ENCODE data around the gene CCL4.
"Not testable (repeated sequence)": the region's sequence is repeated elsewhere in the genome, so short reads cannot be mapped to it uniquely, and the experiment has no call there.

The CCL4 gene

DNA sequence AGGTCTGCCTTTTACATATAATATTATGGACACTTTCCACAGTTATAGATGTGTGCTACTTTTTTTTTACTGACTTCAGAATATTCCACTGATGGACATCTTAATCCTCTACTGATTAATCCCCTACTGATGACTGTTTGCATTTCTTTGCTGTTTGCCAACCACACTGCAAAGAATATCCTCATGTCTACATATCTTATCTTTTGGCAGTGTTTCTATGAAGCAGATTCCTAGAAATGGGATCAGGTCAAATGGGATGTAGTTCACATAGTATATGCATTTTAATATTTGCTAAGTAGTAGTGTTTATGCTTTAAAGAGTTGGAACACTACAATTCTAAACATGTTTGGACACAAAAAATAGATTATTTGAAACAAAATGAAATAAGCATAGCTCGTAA, 16.8 kb upstream of the CCL4 start:
- DNase-seq = no peak
- in situ Hi-C loops (cut with MboI; ENCODE audit: low pct_unique_long_range_greater_than_20kb, low sequenced_read_pairs) = no loop called here

DNA sequence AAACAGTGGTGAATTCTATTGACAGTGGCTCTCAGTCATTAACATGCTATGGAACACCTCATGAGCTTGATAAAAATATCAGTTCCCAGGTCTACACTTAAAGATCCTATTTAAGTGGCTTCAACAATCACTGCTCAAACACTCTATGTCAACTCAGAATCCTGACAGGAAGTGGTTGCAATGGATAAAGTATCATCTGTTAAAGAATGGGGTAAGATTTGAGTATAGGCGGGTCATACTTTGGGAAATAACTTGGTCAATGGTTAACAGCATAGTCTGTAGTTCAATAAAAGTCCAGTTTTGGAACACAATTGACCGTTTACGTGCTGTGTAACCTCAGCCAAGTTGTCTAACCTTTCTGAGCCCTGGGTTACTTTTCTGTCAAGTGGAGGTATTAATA, 16.2 kb upstream of the CCL4 start:
- DNase-seq; in situ Hi-C loops (cut with MboI; ENCODE audit: low pct_unique_long_range_greater_than_20kb, low sequenced_read_pairs): not testable (repeated sequence)

DNA sequence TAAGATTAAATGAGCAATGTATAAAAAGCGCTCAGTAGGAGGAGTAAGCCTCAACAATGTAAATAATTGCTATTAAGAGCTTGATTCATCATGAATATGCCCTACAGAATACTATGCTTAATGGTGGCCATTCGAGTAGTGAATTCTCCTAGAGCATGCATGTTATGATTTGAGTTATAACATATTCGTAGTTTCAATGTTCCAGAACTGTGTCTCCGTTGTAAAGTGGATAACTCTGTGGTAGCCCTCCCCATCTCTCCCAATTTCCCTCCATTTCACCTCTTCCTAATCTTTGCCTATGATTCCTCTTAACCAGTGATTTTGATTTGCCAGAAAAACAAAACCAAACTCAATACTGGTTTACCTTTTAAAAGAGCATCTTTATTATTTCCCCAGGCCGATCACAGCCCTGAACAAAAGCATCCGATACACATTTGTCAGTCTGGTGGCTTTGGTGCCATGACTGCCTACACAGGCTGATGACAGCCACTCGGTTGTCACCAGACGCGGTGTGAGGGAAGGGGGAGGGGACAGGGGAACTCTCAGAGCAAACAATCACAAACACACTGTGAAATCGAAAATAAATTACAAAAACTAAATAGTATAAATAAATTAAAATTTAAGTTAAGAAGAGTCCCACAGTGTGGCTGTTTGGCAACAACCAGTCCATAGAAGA, 15.6 kb upstream of the CCL4 start:
- DNase-seq; in situ Hi-C loops (cut with MboI; ENCODE audit: low pct_unique_long_range_greater_than_20kb, low sequenced_read_pairs): not testable (repeated sequence)

DNA sequence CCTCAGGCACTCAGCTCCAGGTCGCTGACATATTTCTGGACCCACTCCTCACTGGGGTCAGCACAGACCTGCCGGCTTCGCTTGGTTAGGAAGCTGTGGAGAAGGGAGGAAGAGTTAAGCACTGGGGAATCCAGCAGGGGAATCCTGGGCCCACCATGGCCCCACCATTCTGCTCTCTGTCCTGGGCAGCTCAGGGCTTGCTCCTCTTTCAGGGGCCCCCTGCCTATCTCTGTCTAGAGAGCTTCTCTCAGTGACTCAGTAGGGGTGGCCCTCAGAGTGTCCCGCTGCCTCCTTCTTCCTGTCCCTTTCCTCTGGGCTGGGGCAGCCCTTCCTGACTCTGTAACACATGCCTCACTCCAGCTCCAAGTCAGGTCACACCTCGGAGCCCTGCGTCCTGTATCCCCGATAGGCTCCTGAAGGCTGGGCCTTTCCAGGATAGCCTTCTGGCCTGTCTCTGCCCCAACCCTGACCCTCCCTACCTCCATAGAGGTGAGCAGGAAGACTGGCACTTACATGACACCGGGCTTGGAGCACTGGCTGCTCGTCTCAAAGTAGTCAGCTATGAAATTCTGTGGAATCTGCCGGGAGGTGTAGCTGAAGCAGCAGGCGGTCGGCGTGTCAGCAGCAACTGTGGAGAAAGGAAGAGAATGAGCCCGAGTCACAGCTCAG, 14.8 kb upstream of the CCL4 start:
- no peak for DNase-seq
- in situ Hi-C loops (cut with MboI; ENCODE audit: low pct_unique_long_range_greater_than_20kb, low sequenced_read_pairs) = no loop called here

DNA sequence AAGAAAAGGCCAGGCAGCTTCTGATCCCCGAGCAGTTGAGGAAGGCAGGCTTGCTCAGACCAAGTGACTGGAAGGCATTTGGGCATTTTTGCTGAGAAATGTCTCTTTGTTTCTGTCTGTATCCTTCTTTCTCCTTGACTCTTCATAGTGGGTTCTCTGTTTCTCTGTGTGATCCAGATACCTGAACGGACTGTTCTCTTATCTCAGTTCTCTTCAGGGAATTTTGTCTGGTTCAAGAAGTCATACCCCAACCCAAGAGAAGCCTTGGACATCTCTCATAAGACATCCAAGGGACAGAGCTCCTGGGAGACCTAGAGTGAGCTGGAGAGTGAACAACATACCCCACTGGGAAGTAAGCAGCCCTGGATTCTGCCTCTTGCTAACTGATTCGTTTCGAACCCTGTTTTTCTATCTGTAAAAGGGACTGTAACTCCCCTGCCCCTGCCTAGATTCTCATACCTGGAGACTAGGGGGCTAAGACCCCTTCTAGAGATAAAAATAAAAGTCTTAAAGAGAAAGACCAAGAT, 14.2 kb upstream of the CCL4 start:
- DNase-seq = no peak
- in situ Hi-C loops (cut with MboI; ENCODE audit: low pct_unique_long_range_greater_than_20kb, low sequenced_read_pairs) = no loop called here

DNA sequence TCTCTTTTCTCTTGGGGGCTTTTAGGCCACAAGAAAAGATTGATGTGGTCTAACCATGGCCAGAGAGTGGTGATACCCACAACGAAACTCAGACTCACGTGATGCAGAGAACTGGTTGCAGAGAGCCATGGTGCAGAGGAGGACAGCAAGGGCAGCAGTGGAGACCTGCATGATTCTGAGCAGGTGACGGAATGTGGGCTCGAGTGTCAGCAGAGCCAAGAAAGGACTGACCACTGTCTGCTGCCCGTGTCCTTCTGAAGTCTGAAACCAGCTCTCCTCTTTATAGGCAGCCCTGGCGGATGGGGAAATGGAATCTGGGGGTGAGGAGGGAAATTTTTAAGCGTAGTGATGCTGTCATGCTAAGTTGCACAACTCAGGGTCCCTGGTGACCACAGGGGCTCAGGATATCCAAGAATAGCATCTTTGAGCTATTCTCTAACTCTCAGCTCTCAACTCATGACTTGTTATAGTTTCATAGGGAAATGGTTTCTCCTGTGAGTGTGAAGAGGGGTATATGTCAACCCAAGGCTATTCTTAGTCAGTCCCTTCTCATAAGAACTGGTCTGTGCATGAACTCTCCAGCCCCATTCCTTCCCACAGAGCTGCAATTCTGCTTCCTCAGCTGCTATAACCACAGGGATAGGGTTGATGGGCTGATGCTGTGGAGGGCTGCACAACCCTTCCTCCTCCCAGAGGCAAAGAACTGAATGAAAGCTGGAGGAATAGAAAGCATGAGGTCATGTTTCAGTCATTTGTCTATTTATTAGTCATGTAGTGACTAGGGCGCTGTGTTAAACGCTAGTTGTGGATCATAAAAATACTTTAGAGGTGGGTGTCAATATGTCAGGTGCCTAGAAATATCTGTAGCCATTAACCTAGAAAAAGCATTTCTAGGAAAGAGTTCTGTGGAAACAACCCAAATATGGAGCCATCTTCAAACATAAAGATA, 13.5 kb upstream of the CCL4 start, which contains the start of gene CCL3:
Gene CCL3, minus strand, starts transcription at position 256 of the 949 bp plus-strand sequence. Its CDS starts 85 bp downstream, at position 171.
- in situ Hi-C loops (cut with MboI; ENCODE audit: low pct_unique_long_range_greater_than_20kb, low sequenced_read_pairs) = no loop called here
- peak; percentile 28 for DNase-seq

DNA sequence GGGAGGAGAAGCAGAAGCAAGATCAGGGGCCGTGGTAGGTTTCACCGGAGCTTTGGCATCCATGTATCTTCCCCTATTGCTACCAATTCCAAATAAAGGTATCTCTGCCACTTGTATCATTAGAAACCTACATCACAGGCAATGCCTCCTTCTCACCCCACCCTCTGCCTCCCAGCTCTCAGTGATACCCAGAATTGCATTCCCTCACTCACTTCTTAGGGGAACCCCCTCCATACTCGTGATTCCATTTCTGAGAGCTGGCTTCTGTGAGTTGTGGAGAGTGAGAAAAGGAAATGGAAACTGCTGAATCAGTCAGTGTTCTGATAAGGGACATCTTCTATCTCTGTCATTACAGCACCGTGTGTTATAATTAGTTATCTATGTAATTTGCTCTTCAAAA, 11.4 kb upstream of the CCL4 start:
- DNase-seq = no peak
- in situ Hi-C loops (cut with MboI; ENCODE audit: low pct_unique_long_range_greater_than_20kb, low sequenced_read_pairs) = no loop called here

DNA sequence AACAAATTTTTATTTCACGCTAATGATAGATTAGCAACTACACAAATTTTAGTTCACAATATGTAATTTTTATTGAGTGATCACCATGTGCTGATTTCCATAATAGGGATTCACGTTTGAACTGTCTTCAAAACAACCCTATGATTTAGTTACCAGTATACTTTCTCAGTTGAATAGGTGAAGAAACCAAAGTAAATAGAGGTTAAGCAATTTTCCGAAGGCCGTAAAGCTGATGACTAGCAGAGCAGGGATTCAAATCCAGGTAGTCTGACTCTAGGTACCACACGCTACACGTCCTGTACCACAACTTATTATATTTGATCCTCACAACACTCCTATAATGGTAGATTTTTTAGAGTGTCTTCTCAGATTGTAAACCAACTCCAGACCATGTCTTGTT, 10.9 kb upstream of the CCL4 start:
- in situ Hi-C loops (cut with MboI; ENCODE audit: low pct_unique_long_range_greater_than_20kb, low sequenced_read_pairs); DNase-seq: not testable (repeated sequence)

DNA sequence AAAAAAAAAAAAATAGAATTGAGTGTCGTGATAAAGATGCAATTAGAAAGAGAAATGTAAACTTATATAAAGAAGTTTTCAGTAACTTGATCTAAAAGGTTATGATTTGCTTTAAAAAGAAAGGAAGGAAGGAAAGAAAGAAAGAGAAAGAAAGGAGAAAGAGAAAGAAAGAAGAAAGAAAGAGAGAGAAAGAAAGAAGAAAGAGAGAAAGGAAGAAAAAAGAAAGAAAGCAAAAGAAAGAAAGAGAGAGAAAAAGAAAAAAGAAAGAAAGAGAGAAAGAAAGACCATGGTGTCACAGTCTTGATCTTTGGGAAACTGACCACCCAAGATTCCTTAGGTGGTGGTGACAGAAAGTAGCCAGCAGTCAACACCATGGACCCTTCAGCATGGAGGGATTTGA, 9.4 kb upstream of the CCL4 start:
- in situ Hi-C loops (cut with MboI; ENCODE audit: low pct_unique_long_range_greater_than_20kb, low sequenced_read_pairs) = no loop called here
- no peak for DNase-seq

DNA sequence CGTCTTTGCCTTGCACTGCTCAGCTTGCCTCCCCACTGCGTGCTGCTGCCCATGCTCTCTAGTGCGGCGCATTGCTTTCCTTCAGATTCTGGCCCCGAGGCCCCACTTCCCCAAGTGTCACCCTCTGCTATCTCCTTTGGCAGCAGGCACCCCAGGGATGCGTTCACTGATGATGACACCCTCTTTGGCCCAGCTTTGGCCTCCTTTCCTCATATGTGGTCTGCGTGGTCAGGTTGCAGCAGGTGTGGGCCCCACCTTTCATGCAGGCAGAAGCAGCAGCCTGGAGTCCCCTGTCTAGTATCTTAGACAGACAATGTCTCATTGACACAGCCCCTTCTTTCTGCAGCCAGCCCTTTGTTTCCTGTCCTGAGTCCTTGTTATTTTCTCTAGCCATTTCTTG, 8.9 kb upstream of the CCL4 start:
- no peak for DNase-seq
- in situ Hi-C loops (cut with MboI; ENCODE audit: low pct_unique_long_range_greater_than_20kb, low sequenced_read_pairs) = no loop called here

DNA sequence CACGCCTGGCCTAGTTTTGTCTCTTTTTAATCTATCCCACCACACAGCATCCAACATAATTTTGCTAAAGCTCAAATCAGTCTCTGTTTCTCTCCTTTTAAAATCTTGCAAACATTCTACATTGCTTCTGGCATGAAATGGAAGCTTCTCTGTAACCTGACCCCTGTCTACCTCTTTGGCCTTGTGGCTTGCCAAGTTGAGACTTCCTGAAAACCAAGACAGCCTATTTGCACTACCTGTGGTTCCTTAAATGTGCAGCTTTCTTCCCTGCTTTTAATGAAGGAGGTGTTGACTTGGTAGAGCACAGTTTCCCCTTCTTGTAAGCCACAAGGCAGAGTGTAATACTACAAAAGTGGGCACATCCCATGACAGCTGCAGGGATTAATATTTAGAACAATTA, 7.6 kb upstream of the CCL4 start:
- peak; percentile 28 for DNase-seq
- in situ Hi-C loops (cut with MboI; ENCODE audit: low pct_unique_long_range_greater_than_20kb, low sequenced_read_pairs) = no loop called here

DNA sequence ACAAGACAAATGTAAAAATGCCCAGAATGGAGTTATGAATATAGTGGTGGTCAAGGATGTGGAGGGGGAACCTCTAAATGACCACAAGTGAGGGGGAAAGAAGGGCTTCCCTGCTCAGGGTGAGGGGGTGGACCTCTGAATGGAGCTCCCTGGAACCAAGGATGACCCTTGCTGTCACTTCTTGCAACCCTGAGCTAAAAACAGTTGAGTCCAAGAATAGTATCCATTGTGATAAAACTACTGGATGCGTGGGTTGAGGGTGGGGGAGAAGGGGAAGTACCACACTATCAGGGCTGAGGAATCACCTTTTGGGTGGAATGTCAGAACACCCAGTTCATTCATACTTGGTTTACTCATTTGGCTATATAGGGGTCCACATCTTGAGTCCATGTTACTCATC, 4.6 kb upstream of the CCL4 start:
- DNase-seq; in situ Hi-C loops (cut with MboI; ENCODE audit: low pct_unique_long_range_greater_than_20kb, low sequenced_read_pairs): not testable (repeated sequence)

DNA sequence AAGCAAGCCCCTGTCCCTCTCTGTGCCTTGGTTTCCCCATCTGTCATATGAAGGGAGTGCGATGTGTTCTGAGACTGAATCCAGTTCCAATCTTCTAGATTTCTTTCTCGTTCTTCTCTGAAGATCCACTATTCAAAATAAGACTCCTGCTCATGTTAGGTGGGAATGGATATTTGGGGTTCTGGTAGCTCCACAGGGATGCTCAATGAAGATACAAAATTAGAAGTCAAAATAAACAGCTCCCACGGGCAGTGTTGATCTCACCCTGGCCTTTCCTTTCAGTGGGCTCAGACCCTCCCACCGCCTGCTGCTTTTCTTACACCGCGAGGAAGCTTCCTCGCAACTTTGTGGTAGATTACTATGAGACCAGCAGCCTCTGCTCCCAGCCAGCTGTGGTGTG, 619 bp downstream of the CCL4 start:
- in situ Hi-C loops (cut with MboI; ENCODE audit: low pct_unique_long_range_greater_than_20kb, low sequenced_read_pairs) = loop anchor here (25.0 kb wide), 1 partner anchor 108 kb away; the partner anchor contains the start of gene CCL4L2
- not testable (repeated sequence) for DNase-seq

DNA sequence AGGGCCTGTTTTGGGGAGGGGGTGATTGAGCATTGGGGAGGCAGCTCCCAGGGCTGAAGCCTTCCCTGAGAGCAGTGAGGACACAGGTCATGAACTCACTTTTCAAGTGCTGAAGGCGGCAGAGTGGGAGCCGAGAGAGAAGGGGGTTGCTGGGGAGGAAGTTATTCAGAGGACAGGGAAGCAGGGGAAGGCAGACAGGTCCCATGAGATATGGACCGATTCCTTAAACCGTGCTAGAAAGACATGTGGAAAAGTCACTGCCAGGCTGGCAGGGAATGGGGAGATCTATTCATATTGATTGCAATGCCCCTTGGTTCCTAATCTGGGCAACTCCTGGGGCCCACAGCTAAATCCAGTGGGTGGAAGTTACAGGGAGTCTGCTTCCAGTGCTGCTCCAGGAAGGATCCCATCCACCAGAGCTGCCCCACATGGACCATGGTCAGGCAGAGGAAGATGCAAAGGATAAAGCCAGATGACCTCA, 1.1 kb downstream of the CCL4 start:
- no peak for DNase-seq
- in situ Hi-C loops (cut with MboI; ENCODE audit: low pct_unique_long_range_greater_than_20kb, low sequenced_read_pairs) = loop anchor here (25.0 kb wide), 1 partner anchor 108 kb away; the partner anchor contains the start of gene CCL4L2

DNA sequence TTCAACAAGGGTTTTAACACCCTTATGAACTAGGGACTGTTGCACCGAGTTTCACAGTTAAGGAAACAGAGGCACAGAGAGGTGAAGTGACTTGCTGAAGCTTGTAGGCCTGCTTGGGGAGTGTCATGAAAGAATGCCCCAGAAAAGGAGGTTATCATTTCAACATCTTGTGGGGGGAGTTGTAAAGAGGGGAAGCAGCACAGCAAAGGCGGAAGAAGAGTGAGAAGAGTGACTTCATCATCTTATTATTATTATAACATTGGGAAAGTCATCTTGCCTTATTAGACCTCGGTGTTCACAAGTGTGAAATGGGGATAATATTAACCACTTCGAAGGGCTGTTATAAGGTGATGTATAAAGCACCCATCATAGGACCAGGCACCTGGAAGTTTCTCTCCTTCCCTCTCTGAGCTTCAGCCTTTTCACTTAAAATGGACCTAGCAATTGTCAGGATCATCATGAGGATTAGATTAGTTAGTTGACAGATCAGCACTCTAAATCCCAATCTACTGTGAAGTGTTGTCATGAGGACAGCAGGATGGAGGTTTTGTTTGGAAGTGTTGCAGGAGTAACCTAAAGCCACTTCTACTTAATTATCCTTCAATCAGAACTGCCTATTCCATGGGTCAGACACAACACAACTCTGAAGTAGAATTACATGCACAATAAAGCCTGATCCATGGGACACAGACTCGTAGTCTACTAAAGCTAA, 2.3 kb downstream of the CCL4 start:
- DNase-seq = no peak
- in situ Hi-C loops (cut with MboI; ENCODE audit: low pct_unique_long_range_greater_than_20kb, low sequenced_read_pairs) = loop anchor here (25.0 kb wide), 1 partner anchor 106 kb away; the partner anchor contains the start of gene CCL4L2

DNA sequence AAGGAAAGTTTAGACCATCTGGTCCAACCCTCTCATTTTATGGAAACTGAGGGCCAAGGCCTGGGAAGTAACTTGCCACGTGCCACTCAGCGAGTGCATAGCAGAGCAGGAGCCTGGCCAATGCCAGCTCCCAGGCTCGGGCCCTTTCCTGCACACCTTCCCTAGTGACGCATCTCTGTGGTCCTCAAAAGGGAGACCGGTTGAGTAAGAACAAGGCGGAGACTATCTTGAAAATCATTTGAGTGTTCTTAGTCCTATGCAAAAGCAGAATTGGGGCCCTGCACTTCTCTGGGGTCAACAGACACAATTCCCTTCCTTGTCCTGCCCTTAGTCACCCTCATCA, 2.8 kb downstream of the CCL4 start:
- in situ Hi-C loops (cut with MboI; ENCODE audit: low pct_unique_long_range_greater_than_20kb, low sequenced_read_pairs) = loop anchor here (25.0 kb wide), 1 partner anchor 106 kb away; the partner anchor contains the start of gene CCL4L2
- no peak for DNase-seq

DNA sequence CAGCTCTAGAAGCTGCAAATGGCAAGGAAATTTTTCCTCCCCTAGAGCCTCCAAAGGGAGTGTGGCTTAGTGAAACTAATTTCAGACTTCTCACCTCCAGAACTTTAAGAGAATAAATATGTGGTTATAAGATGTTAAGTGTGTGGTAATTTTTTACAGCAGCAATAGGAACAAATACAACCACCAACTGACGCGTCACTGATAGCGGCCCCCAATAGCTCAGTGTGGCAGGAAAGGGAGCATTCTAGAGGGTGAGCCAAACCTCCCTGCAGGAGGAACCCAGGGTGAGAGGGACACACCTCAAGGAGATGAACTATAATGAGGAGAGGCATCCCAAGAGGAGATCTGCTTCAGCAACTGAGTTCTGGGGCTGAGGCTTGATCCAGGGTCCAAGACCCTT, 4.0 kb downstream of the CCL4 start:
- no peak for DNase-seq
- in situ Hi-C loops (cut with MboI; ENCODE audit: low pct_unique_long_range_greater_than_20kb, low sequenced_read_pairs) = loop anchor here (25.0 kb wide), 1 partner anchor 105 kb away; the partner anchor contains the start of gene CCL4L2

DNA sequence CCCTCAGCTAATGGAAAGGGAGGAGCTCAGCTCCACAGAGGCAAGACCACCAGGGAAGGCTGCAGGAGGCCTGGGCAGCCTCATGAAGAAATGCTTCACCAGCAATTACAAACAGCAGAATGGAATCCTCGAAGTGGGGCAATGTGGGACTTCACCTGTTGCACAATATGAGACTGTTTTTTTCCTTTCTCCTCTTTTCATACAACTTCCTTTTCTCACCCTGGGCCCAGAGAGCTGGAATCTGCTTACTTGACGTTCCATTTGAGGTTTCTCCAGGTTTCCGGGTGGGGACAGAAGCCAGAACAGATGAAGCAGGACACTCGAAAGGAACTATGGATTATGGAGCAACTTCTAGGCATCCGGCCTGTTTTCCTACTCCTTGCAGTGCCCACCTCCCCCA, 4.6 kb downstream of the CCL4 start:
- in situ Hi-C loops (cut with MboI; ENCODE audit: low pct_unique_long_range_greater_than_20kb, low sequenced_read_pairs) = loop anchor here (25.0 kb wide), 1 partner anchor 104 kb away; the partner anchor contains the start of gene CCL4L2
- not testable (repeated sequence) for DNase-seq
